ENCODE data around the gene GRN.

DNA sequence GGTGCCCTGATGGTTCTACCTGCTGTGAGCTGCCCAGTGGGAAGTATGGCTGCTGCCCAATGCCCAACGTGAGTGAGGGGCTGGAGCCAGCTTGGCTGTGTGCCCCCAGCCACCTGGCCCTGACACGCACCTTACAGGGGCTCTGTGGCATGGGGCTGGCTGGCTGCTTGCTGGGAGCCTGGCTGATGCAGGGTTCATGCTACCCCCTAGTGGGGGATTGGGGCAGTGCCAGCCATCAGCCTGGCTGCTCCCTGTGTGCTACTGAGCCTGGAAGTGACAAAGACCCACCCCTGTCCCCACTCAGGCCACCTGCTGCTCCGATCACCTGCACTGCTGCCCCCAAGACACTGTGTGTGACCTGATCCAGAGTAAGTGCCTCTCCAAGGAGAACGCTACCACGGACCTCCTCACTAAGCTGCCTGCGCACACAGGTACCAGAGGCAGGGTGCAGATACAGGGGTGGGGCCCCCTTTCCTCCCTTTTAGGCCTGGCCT lies 5.7 kb downstream of the GRN start:
- no peak for TF ChIP-seq RFXANK (CRISPR knock-in tag; IDR thresholded peaks at IDR 0.05)
- TF ChIP-seq RAD51 (IDR thresholded peaks at IDR 0.05; ENCODE audit: borderline replicate concordance) = no peak
- no peak for TF ChIP-seq POLR2A (IDR thresholded peaks at IDR 0.05; ENCODE audit: insufficient read depth in 1 of 2, low read depth in 2 of 2, low read length in 2 of 2)
- TF ChIP-seq ELF4 (CRISPR knock-in tag; IDR thresholded peaks at IDR 0.05; ENCODE audit: borderline replicate concordance) = no peak
- no peak for TF ChIP-seq YY1 (IDR thresholded peaks at IDR 0.05; ENCODE audit: insufficient read depth, insufficient replicate concordance, low read depth, low read length)
